Stimulated activated CD8-positive, alpha-beta memory T cell treated with anti-CD3 and anti-CD28 coated beads, Interleukin-4, amount 100 ng/mL, for 4 hours (primary cell): ENCODE measurements around the gene CDR2.
A peak's percentile ranks its signal among the peaks of the same experiment; 100 is the strongest.
"Not testable (repeated sequence)": the region's sequence is repeated elsewhere in the genome, so short reads cannot be mapped to it uniquely, and the experiment has no call there.

ENCODE experiments used
- DNase-seq, 2 donors: peaks; one replicate each; pipeline ENCODE4 v3.0.0-alpha.2; 2020; ENCODE audit warnings: low read depth in 2 of 2, low spot score in 1 of 2

The CDR2 gene

DNA sequence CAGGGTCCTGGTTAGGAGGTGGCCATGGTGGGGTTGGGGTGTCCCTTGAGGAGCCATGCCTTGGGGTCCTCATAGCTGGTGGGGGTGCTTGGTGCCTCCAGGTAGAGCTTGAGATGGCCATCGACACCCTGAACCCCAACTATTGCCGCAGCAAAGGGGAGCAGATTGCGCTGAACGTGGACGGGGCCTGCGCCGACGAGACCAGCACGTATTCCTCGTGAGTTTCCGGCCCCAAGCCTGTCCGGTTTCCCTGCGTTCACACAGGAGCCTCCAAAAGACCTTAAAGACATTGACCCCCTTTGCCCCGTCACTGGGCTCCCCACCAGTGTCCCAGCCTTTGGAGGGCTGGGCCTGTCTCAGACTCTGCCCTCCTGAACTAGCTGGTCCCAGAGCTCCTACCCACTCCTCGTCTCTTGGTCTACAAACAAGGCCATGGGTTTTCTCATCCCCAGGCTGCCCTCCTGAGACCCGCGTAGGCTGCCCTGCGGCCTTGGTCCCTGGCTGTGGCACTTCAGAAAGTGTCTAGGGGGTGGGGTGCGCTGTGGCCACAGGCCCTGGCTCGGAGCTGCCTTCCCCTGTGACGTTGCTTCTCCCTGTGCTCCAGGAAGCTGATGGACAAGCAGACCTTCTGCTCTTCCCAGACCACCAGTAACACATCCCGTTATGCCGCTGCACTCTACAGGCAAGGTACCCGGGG is 65.4 kb downstream of the CDR2 start:
- no peak for DNase-seq

DNA sequence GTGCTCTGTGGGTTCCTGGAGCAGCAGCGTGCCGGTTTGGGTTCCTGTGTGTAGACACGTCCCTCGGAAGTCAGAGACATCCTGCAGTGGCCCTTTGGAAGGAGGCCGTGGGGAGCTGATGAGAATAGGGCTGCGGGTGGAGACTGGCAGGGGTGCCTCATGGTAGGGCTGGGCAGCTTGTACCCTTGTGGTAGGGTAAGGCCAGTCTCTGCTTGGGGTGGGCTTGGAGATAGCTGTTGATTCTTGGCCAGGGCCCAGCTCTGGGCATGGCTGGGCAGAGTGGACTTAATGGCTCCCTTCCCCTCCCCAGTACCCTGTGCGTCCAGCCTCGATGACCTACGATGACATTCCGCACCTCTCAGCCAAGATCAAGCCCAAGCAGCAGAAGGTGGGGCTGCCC is 66.6 kb downstream of the CDR2 start:
- no peak for DNase-seq

DNA sequence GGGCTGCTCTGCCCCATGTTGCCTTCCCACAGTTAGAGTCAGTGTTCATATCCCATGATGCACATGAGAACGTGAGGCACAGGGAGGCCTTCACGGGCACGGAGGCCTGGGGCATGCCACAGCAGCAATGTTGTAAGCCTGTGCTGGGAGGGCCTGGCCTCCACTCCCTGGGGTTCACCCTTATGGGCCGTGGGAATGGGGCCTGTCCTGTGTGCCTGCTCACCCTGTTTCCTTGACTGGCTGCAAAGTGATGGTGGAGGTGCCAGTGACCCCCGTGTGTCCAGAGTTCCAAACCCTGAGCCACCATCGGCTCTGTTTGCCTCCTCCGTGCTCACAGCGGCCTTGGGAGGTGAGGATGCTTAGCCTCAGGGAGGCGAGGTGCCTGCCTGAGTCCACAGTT is 67.6 kb downstream of the CDR2 start:
- DNase-seq, result no peak

DNA sequence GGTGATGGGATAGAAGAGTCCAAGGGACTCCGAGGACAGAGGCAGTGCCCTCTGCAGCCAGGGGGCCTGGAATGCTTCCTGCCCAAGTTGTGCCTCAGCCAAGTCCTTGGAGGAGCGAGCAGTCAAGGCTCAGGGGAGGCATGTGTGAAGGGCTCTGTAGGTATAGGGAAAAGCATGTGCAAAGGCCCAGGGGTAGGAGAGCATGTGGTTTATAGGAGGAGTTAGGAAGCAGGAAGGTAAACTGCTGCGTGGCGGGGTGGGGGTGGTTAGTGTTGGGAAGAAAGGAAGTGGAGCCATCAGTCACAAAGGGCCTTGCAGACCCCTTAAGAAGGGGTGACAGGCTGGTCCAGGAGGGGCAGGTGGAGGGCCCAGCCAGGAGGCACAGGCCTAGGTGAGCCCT is 70.0 kb downstream of the CDR2 start:
- no peak for DNase-seq

DNA sequence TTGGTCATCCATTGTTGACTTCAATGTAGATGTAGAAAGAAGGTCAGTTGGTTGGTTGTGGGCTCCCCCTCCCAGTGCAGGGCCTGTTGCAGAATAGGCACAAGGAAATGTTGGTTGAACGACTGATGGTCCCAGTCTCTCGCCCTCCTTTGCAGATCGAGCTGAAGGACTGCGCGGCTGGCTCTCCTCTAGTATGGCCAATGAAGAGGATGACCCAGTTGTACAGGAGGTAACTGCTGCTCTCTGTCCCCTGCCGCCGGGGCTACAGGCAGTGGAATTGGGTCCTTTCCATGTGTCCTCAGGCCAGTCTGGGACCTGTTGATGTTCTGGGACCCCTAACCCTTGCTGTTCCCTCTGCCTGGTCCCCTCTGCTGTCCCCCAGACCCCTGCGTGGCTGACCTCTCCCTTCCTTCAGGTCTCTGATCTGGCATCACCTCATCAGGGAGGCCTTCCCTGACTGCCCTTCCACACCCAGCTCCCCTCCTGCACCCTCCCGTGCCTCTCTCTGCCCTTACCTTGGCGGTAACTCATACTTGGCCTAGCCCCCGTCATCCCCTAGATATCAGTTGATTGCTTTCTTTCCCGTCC is 71.5 kb downstream of the CDR2 start:
- no peak for DNase-seq

DNA sequence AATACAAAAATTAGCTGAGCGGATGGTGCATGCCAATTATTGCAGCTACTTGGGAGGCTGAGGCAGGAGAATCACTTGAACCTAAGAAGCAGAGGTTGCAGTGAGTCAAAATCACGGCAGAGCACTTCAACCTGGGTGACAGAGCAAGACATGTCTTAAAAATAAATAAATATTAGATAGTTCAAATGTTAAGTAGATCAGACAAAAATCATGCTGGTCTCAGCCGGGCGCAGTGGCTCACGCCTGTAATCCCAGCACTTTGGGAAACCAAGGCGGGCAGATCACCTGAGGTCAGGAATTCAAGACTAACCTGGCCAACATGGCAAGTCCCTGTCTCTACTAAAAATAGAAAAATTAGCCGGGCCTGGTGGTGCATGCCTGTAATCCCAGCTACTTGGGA is 73.0 kb downstream of the CDR2 start:
- DNase-seq, result not testable (repeated sequence)

DNA sequence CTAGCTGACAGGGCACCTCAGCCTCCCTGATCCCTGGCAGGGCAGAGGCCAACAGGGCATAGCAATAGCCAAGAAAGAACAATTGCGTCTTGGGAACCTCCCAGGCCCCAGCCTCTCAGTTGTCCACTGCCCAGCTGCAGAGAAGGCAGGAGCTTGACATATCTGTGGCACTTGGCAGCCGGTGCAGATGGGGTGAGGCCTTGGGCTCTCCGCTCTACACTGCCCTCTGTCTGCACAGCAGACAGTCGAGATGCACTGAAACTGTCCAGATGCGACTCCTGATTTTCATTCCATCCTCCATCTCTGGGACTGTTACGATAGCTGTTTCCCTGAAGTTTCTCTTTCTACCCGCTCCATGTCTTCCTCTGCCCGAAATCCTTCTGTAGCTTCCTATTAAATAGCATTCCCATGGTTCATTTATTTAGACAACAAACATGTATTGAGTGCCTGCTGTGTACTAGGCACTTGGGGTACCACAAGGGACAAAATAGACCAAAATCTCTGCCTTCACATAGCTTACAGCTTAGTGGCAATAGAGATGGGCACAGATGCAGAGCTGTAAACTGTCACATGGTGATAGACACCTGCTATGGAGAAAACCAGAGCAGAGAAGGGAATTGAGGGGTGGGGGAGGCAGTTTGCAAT is 73.9 kb downstream of the CDR2 start:
- DNase-seq, result no peak

DNA sequence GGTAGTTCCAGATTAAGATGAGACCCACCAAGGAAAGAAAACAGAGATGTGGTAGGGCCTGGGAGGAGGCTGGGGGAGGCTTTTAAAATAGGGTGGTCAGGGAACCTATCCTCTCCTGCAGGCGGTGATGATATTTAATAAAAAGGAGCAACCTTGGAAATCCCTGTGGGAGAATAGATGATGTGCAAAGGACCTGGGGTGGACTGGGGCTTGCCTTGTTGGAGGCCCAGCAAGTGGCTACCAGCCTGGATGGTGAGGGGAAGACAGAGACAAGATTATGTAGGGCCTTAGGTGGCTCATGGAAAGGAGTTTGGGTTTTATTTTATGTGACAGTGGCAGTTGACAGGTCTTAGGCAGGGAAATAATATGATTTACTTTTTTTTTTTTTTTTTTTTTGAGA is 75.4 kb downstream of the CDR2 start:
- no peak for DNase-seq

DNA sequence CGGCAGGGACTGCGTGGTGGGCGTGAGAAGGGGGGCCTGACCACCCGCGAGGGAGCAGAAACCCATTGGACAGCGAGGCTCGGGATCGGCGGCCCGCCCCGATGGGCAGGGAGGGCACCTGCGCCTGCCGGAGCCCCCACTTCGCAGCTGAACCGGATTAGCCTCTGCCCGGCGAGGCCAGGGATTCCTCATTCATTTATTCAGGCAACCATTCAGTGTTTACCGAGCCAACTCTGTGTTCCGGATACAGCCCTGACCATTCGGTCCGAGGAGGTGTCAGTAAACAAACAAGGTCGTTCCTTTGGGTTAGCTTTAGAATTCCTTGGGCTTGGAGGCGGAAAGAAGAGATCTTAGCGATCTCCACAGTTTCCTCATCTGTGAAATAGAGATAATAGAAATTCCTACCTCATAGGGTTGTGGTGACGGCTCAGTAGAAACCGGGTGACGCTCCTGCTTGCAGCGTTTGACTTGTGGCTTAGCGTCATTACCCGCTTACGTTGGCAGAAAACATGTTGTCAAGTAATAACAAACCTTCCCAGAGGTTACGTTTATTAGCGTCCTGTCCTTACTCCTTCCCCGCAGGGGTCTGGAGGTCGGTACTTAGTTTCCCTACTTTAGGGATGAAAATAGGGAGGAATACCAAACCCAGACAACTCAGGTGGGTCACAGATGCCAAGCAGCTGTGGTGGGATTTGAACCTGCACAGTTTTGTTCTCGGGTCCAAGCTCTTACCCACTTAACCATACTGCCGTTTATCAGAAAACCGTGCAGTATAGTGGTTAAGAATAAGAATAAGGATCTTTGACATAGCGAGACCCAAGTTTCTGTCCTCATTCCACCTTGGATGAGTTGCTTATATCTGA is 76.3 kb downstream of the CDR2 start:
- peak; percentile 34 to 45 for DNase-seq

DNA sequence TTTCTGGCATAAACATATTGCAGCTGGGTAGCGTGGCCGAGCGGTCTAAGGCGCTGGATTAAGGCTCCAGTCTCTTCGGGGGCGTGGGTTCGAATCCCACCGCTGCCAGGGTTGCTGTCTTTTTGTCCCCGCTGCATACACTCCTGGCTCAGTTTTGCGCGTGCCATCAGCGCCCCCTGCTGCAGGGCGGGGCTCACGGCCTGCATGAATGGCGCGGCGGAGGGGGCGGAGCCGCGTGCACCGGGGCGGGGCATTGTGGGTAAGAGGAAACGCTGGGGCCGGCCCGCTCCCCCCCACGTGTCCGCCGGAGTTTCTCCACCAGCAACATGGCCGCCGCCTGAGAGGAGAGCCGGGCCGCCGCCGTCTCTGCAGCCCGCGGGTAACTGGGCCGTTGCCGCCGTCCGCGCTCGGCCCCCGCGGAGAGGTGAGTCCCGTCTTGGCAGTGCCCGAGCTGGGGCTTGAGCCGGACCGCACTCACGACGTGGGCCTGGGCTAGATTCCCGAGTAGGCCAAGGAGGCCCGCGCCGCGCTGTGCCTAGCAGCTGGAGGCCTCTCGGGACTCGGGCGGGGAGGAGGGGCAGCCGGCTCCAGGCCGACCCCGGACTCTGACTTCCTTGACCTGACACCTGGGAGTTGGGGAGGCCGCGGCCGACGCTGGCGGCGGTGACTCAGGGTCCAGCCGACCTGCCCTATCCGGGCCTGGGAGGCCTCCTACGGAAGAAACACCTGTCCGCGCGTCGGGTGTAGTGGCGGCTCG is 77.1 kb downstream of the CDR2 start, which contains the start of gene POLR3E:
TSS of gene POLR3E (plus strand) at position 296 of the 757 bp plus-strand sequence. CDS start 5,560 bp downstream, outside the sequence.
- DNase-seq, result peak; percentile 98 to 99

DNA sequence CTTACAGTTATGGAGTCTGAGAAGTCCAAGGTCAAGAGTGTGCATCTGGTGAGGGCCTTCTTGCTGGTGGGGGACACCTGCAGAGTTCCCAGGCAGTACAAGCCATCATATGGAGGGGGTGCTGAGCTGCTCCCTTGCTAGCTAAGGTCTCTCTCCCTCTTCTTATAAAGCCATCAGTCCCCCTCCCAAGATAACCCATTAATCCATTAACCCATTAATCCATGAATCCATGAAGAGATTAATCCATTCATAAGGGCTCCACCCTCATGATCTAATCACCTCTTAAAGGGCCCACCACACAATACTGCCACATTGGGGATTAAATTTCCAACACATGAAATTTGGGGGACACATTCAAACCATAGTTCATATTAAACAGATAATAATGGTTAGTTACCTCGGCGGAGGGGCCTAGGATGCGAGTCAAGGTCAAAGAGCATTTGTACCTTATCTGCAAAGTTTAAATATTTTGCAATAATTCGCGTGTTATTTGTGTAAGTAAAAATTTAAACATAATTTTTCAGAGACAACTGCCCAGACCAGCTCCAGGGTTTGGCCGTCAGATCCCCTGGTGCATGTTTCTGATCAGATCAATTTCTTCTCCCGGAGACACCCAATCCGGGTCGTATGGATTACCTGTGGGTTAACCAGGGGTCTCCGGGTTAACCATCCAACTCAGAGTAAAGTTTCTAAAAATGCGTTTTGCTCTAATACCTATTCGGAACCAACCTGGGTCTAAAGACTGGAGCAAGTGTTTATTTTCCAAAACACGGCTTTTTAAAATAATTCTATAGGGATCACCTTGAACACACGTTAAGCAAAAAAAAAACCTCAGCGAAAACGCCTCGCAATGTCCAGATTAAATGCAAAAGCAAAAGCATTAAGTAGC is 78.0 kb downstream of the CDR2 start:
- no peak for DNase-seq
